GM19328 (cell line): ENCODE data around the gene GART.
"Not testable (repeated sequence)": the region's sequence is repeated elsewhere in the genome, so short reads cannot be mapped to it uniquely, and the experiment has no call there.

Experiments
- ATAC-seq: cut with Tn5 transposase; IDR thresholded peaks from one replicate; pipeline ENCODE4 v1.9.1; 2021; ENCODE audit warnings: mild to moderate bottlenecking, moderate library complexity; ENCODE audit not compliant: unreplicated experiment

The GART gene

GRCh38 chr21:33541756-33542639 lies at the start of gene GART:
GART (minus strand) TSS chr21:33542117; CDS start chr21:33539315, 2,802 bp downstream.
- peak; percentile 33 for ATAC-seq

- peak; percentile 89 for ATAC-seq
These were observed 46.8 kb upstream of the GART start, which contains the start of gene DONSON for GRCh38 chr21:33588485-33589335. DONSON (minus strand) TSS chr21:33588684; CDS start chr21:33588641, 43 bp downstream.

- ATAC-seq, result peak; percentile 34
These were observed 46.0 kb upstream of the GART start for GRCh38 chr21:33587792-33588484.

- ATAC-seq, result no peak
These were observed 45.0 kb upstream of the GART start for GRCh38 chr21:33586927-33587326.

- no peak for ATAC-seq
These were observed 42.5 kb upstream of the GART start for GRCh38 chr21:33584455-33584854.

- no peak for ATAC-seq
These were observed 37.1 kb upstream of the GART start for GRCh38 chr21:33578959-33579542.

GRCh38 chr21:33578214-33578613 lies 36.3 kb upstream of the GART start:
- no peak for ATAC-seq

GRCh38 chr21:33576741-33577141 lies 34.8 kb upstream of the GART start:
- ATAC-seq, result not testable (repeated sequence)

- no peak for ATAC-seq
These were observed 30.4 kb upstream of the GART start for GRCh38 chr21:33572350-33572749.

GRCh38 chr21:33569991-33570390 lies 28.1 kb upstream of the GART start:
- ATAC-seq, result no peak

GRCh38 chr21:33568448-33568847 lies 26.5 kb upstream of the GART start:
- no peak for ATAC-seq

GRCh38 chr21:33567914-33568313 lies 26.0 kb upstream of the GART start:
- ATAC-seq, result no peak

- no peak for ATAC-seq
These were observed 24.6 kb upstream of the GART start for GRCh38 chr21:33566514-33566913.

- ATAC-seq, result no peak
These were observed 20.5 kb upstream of the GART start for GRCh38 chr21:33562389-33562788.

GRCh38 chr21:33561373-33561772 lies 19.5 kb upstream of the GART start:
- ATAC-seq, result no peak

- ATAC-seq, result no peak
These were observed 19.0 kb upstream of the GART start for GRCh38 chr21:33560965-33561364.

GRCh38 chr21:33559813-33560212 lies 17.9 kb upstream of the GART start:
- ATAC-seq, result no peak

GRCh38 chr21:33558777-33559421 lies 17.0 kb upstream of the GART start:
- ATAC-seq, result no peak

GRCh38 chr21:33557447-33557846 lies 15.5 kb upstream of the GART start:
- ATAC-seq, result no peak

GRCh38 chr21:33554982-33555344 lies 13.0 kb upstream of the GART start:
- no peak for ATAC-seq
